ENCODE results near the gene SPATC1L.

Gene SPATC1L

DNA sequence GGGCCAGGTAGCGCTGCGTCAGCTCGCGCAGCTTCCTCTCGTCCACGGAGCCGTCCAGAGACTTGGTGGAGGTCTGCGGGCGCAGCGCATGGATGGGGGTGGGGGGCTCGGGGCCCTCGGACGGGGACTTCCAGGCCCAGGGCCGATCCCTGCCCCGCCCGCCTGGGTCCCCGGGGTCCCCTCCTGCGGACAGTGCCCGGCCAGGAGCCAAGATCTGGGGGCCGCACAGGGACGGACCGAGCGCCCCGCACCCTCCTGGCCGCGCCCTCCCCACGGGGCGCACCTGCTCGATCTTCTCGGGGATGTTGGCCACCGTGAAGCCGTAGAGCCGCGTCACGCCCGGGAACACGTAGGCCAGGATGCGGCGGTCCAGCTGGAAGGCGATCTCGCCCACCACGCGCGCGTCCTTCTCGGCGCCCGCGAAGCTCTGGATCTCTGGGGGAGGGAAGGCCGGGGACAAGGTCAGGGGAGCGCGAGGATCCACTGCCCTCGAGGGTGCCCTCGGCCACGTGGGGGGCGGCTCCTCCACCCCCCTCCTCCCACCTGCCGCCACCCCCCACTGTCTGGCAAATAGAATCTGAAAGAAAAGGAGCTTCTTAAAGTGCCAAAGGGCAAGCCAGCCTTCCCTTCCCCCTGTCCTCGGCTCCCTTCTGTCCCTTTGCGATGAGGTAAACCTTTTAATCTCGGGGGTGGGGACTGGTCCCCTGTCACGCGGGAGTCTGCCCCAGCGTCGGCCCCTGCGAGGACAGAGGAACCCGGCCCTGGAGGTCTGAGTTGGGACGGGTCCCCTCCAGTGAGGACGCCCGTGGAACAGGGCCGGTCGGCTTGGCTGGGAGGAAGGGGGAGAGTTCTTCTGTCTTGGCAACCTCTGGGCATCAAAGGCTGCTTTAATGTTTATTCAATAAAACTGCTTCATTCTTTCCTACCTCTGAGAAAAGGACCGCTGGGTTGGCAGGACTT, 22.3 kb downstream of the SPATC1L start:
- Histone ChIP-seq H3K27me3 (ENCODE audit: insufficient read depth, poor library complexity, severe bottlenecking) (no peaks in the 10 kb centered on the region), H3K27ac (replicated peaks) (no peak overlapping the region), H3K4me3 (replicated peaks; ENCODE audit: insufficient read depth, low read length) (no peak overlapping the region)
- DNase-seq (ENCODE audit: low read depth in 1 of 2, low spot score in 1 of 2) = no peak
- no peak for TF ChIP-seq SPI1 (IDR thresholded peaks at IDR 0.05; ENCODE audit: borderline replicate concordance, low read depth)
- no peak for TF ChIP-seq POLR2AphosphoS5 (IDR thresholded peaks at IDR 0.05; ENCODE audit: low read depth)
- TF ChIP-seq GABPA (IDR thresholded peaks at IDR 0.05; ENCODE audit: low read depth) = no peak
- TF ChIP-seq, protein P1, sequence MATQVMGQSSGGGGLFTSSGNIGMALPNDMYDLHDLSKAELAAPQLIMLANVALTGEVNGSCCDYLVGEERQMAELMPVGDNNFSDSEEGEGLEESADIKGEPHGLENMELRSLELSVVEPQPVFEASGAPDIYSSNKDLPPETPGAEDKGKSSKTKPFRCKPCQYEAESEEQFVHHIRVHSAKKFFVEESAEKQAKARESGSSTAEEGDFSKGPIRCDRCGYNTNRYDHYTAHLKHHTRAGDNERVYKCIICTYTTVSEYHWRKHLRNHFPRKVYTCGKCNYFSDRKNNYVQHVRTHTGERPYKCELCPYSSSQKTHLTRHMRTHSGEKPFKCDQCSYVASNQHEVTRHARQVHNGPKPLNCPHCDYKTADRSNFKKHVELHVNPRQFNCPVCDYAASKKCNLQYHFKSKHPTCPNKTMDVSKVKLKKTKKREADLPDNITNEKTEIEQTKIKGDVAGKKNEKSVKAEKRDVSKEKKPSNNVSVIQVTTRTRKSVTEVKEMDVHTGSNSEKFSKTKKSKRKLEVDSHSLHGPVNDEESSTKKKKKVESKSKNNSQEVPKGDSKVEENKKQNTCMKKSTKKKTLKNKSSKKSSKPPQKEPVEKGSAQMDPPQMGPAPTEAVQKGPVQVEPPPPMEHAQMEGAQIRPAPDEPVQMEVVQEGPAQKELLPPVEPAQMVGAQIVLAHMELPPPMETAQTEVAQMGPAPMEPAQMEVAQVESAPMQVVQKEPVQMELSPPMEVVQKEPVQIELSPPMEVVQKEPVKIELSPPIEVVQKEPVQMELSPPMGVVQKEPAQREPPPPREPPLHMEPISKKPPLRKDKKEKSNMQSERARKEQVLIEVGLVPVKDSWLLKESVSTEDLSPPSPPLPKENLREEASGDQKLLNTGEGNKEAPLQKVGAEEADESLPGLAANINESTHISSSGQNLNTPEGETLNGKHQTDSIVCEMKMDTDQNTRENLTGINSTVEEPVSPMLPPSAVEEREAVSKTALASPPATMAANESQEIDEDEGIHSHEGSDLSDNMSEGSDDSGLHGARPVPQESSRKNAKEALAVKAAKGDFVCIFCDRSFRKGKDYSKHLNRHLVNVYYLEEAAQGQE (IDR thresholded peaks at IDR 0.05; ENCODE audit: insufficient replicate concordance, low read depth) = no peak
- no peak for TF ChIP-seq CTCF (IDR thresholded peaks at IDR 0.05; ENCODE audit: insufficient read depth, low read length)

GRCh38 chr21:46160907-46161632, 23.2 kb downstream of the SPATC1L start:
- no peak for DNase-seq (ENCODE audit: low read depth in 1 of 2, low spot score in 1 of 2)
- no peak overlapping the region for H3K4me3 ChIP-seq (replicated peaks; ENCODE audit: insufficient read depth, low read length)
- TF ChIP-seq SPI1 (IDR thresholded peaks at IDR 0.05; ENCODE audit: borderline replicate concordance, low read depth) = no peak
- no peak for TF ChIP-seq GABPA (IDR thresholded peaks at IDR 0.05; ENCODE audit: low read depth)
- TF ChIP-seq, protein P1 (IDR thresholded peaks at IDR 0.05; ENCODE audit: insufficient replicate concordance, low read depth) = no peak
- no peak for TF ChIP-seq CTCF (IDR thresholded peaks at IDR 0.05; ENCODE audit: insufficient read depth, low read length)
- TF ChIP-seq POLR2AphosphoS5 (IDR thresholded peaks at IDR 0.05; ENCODE audit: low read depth) = no peak
- no peaks in the 10 kb centered on the region for H3K27me3 ChIP-seq (ENCODE audit: insufficient read depth, poor library complexity, severe bottlenecking)
- no peak overlapping the region for H3K27ac ChIP-seq (replicated peaks)

- Histone ChIP-seq H3K27ac (replicated peaks) (no peak overlapping the region), H3K4me3 (replicated peaks; ENCODE audit: insufficient read depth, low read length) (no peak overlapping the region), H3K27me3 (ENCODE audit: insufficient read depth, poor library complexity, severe bottlenecking) (no peaks in the 10 kb centered on the region)
- DNase-seq (ENCODE audit: low read depth in 1 of 2, low spot score in 1 of 2) = no peak
- no peak for TF ChIP-seq CTCF (IDR thresholded peaks at IDR 0.05; ENCODE audit: insufficient read depth, low read length)
- TF ChIP-seq, protein P1 (IDR thresholded peaks at IDR 0.05; ENCODE audit: insufficient replicate concordance, low read depth) = no peak
- no peak for TF ChIP-seq SPI1 (IDR thresholded peaks at IDR 0.05; ENCODE audit: borderline replicate concordance, low read depth)
- no peak for TF ChIP-seq POLR2AphosphoS5 (IDR thresholded peaks at IDR 0.05; ENCODE audit: low read depth)
- no peak for TF ChIP-seq GABPA (IDR thresholded peaks at IDR 0.05; ENCODE audit: low read depth)
Observed at GRCh38 chr21:46160657-46160906, 23.7 kb downstream of the SPATC1L start.
